CD4-positive, alpha-beta T cell treated with Interleukin-15 for 1 hour (primary cell): ENCODE measurements around the gene PPP4R4.

Experiments used
- DNase-seq: peaks from one replicate; pipeline ENCODE4 v3.0.0-alpha.2; 2020

PPP4R4 gene, protein sequence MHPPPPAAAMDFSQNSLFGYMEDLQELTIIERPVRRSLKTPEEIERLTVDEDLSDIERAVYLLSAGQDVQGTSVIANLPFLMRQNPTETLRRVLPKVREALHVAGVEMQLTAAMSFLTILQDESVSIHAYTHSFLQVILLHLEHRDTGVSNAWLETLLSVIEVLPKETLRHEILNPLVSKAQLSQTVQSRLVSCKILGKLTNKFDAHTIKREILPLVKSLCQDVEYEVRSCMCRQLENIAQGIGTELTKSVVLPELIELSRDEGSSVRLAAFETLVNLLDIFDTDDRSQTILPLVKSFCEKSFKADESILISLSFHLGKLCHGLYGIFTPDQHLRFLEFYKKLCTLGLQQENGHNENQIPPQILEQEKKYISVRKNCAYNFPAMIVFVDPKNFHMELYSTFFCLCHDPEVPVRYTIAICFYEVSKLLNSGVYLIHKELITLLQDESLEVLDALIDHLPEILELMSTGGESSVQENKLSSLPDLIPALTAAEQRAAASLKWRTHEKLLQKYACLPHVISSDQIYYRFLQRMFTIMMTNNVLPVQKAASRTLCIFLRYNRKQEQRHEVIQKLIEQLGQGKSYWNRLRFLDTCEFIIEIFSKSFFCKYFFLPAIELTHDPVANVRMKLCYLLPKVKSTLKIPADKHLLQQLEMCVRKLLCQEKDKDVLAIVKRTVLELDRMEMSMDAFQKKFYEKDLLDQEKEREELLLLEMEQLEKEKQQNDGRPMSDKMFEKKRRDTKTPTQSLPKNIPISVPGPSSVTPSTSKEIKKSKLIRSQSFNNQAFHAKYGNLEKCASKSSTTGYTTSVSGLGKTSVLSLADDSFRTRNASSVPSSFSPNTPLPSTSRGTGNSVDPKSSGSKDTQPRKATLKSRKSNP

DNA sequence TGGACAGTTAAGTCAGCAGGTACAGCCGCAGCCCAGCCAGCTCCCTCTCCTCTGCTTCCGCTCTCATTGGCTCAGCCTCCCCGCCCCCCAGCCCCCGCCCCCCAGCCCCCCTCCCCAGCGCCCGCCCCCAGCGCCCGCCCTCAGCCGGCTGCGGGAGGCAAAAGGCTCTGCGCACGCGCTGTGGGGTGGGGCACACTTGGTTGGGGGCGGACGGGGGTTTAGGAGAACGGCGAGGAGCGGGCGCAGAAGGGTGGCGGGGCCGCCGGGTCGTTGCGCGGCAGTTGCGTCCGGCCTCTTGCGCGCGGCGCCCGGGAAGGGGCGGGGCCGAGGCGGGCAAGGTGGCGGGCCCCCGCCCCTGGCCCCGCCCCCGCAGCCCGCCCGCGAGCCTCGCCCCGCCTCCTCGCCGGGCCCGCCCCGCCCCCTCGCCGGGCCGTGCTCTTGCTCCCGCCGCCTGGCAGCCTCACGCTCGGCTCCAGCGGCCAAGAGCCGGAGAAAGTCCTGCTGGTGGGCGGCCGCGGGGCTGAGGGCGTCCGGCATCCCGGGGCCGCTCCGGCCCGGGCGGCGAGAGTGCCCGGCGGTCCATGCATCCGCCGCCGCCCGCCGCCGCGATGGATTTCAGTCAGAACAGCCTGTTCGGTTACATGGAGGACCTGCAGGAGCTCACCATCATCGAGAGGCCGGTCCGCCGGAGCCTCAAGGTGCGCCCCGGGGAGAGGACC is at the start of gene PPP4R4:
TSS of gene PPP4R4 (plus strand) at position 438 of the 719 bp plus-strand sequence. CDS start at position 582, 144 bp downstream.
- peak; percentile 91 for DNase-seq

DNA sequence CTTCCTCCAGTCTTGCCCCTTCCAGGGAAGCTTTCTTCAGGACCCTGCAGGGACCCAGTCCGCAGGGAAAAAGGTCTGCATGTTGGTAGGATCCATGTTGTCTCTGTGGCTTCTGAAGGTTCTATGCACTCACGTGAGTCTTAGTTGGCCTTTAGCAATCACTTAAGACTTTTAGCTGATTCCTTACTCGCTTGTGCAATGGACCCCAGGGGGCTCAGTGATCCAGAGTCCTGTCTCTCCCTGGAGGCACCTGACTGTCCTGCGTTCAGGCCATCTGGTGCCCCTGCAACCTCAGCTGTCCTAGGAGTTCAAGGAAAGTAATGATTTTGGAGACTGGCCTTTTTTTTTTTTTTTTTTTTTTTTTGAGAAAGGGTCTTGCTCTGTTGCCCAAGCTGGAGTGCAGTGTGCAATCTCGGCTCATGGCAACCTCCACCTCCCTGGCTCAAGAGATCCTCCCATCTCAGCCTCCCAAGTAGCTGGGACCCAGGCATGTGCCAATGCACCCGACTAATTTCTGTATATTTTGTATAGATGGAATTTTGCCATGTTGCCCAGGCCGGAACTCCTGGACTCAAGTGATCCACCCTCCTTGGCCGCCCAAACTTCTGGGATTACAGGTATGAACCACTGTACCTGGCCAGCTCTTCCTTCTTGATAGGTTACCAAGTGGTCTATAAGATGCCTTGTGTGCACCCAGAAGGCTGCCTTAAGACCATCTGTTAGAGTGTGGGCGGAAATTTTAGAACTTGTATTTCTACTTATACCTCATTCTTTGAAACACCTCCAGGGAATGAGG is 49.3 kb upstream of the PPP4R4 start:
- DNase-seq: no peak

DNA sequence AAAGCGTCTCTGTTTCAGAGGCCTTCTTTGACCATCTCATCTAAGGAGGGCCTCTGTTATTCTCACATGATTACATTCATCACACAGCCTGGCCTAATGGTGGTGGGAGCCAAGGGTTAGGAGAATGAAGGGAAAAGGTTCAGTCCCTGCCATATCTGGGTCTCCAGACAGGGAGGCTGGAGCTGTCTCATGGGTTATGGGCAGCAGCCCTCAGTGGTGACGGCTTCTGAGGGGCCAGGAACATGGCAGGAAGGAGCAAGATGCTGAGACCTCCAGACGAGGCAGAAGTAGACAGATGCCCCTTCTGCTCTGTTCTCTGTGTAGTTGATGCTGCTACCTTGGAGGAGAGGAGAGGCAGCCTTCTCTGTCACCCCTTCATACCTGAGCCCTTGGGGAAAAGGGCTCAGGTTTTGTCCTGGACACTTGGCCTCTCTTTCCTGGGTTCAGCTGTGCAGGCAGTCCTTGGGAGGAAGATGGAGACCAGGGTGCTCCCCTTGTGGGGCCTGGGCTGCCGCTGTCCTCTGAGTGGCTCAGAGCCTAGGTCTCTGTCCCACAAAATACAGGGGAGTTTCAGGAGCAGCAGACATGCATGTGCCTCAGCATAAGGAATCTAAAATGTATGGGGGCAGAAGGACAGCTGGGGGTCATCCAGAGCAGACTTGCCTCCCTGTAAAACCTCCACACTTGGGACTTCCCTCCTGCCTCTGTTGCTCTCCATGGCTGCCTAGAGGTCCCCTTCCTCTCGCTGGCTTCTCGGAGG is 48.3 kb upstream of the PPP4R4 start:
- DNase-seq: no peak

DNA sequence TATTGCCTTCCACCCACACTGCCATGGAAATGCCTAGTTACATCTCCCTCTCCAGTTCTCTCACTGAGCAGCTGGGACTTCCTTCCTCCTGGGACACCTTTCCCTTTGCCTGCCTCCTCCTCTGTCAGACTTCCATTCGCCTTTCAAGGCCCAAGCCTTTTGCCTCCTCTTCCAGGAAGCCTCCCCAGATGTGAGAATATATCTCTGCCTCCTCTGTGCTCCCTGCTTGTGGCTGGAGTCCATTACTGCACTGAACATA is 47.8 kb upstream of the PPP4R4 start:
- DNase-seq: no peak

DNA sequence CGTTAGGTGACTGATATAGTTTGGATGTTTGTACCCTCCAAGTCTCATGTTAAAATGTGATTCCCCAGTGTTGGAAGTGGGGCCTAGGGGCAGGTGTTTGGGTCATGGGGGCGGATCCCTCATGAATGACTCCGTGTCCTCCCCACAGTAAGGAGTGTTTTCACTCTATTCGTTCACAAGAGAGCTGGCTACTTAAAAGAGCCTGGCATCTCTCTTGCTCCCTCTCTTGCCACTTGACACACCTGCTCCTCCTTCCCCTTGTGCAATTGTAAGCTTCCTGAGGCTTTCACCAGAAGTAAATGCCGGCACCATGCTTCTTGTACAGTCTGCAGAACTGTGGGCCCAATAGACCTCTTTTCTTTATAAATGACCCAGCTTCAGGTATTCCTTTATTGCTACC is 47.3 kb upstream of the PPP4R4 start:
- no peak for DNase-seq

DNA sequence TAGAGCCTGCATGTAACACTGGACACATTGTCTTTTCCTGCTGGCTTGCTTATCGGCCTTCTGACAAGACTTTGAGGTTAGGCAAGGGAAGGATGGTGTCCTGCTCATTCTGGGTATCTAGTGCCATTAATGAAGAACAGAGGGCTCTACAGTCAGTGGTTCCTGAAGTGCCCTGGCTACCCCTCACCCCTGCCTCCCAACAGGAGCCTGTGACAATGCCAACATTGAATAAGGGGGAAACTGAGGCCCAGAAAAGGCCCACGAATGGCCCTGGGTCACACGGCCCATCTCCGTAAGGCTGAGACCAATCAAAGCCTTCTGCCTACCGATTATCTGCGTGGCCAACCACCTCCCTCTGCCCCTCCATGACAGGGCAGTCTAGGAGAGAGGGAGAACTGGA is 46.8 kb upstream of the PPP4R4 start:
- DNase-seq: no peak

DNA sequence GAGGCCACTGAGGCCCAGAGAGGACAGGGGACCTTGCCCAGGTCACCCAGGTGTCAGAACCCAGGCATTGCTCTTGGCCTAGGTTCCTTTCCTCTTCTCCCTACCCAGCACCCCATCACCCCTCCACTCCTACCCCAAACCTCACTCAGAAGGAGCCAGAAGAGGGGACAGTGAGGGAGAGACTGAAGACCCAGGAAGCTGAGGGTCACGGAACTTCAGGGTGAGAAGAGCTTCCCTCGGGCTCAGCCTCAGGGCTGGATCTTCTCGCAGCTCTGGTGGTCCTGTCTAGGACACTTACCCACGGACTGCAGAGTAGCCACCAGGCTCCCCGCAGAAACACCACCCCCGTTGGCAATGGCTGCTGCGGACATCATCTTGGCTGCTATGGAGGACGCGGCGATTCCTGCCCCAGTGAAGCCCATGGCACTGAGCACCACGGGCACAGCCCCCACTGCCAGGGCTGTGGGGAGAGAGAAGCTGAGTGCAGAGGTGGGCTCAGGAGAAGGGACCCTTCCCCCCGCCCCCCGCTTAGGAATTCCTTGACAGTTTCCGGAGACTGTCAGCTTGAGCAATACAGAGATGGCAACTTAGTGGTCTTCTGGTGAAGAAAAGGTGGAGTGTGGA is 45.8 kb upstream of the PPP4R4 start:
- DNase-seq: no peak

DNA sequence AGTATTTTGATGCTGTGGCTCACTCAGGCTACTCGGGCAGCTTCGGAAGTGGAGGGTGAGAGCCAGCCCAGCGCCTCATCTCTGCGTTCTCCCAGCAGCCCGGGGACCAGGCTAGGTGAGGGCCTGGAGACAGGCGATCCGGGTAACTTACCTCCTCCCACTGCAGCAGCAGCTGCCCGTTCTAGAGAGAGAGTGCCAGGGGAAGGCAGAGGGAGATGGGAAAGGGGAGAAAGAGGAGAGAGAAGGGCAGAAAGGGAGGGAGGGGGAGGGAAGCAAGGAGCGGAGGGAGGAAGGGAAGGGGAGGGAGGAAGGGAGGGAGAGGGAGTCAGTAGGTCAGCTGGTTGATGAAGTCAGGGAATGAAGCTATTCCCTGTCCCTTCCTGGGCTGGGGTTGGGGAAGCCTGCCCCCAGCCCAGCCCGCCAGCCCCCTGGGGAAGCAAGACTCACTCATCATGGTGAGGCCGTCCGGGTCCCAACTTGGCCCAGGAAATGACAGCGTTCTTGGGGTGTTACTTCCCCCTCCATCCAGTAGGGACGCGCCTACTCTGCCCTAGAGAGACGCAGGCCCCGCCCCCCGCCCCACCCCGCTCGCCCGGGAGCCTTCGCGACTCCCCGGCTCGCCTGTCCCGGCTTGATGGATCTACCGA is 44.9 kb upstream of the PPP4R4 start, which contains the start of gene IFI27L2:
TSS of gene IFI27L2 (minus strand) at position 494 of the 647 bp plus-strand sequence. CDS start at position 454, 40 bp downstream.
- peak; percentile 65 for DNase-seq

DNA sequence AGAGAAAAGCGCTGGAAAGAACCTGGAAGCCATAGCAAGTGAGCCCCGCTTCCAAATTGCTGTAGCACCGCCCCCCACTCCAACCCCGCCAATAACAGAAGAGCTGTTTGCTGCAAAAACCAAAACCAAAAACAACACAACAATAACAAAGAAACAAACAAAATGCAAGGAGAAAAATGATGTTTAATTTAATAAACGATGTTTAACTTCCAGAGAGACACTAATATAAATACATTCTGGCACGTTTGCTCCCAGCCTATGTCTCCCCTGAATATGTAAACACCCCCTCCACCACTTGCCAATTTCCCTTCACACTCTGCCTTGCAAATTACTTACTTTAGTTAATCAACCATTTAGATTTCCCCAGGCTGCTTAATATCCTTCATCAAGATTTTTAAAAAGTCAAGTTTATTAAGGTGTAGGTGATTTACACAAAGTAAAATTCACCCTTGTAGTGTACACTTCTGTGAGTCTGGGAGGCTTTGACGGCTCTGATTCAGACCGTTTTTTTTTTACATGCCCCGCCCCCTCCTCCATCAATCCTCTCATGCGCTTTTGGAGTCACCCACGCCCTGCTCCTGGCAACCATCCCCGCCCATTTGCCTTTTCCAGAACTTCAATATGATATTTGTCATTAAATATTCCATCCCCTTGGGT is 44.2 kb upstream of the PPP4R4 start:
- no peak for DNase-seq

DNA sequence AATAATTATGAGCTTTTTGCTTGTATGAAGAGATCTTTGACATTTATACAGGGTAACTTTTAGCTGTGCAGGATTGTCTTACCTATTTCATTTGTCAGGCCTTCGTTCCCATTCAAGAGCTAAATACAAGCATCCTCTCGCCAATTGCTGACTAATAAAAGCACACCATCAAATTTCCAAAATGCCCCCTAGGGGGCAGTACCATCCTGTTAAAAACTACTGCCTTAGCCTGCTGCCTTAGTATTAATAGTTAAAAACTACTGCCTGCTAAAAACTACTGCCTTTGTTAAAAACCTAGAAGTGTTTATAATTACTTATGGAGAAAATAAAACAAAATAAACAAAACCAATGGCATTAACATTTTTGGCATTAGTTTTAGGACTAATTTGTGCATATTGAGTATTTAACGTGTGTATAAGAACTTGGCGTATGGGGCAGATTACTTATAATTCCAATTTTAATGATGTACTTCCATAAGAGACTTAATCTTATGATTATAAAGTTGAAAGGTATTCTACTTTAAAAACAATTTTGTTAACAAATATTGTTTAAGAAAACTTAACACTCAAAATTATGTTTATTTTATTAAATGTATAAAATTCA is 41.7 kb upstream of the PPP4R4 start:
- DNase-seq: peak; percentile 59

DNA sequence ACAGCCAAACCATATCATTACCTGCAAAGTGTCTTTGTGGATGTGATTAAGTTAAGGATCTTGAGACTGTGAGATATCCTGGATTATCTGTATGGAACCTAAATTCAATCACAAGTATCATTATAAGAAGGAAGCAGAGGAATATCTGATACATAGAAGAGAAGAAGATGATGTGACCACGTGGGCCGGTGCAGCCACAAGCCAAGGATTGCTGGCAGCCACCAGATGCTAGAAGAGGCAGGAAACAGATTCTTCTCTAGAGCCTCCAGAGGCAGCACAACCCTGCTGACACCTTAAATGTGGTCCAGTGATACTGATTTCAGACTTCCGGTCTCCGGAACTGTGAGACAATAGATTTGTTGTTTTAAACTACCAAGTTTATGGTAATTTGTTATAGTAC is 38.6 kb upstream of the PPP4R4 start:
- no peak for DNase-seq

DNA sequence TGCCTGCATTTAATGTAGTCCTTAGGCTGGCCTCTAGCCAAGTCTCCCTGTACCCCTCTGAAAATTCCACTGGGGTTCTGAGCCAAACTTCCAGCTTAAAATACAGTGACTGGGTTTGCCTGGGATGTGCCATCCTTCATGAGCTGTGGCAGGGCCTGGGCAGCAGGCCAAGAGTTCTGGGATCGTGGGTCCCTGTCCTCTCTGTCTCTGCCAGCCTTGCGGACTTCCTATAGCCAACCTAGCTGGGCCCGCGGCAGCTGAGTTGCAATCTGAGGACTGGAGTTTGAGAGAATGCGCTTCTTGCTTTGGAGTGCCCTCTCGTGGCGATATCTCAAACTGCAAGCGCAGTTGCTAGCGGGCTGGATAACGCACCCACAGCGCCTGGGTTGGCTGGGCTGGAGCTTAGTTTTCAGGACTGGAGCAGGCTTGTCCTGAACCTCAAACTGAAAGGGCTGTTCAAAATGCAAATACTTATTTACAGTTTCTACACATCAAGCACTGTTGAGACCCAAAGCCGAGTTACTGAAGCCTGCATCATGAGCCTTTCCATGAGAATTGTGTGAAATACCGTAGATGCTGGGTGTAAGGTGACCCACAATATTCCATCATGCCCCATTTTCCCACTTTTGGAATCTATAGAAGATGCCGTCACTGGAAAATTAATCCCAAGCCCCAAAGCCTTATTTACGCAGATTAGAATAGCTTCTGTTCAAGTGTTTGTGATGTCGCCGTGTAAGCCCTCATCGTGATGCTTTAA is 37.4 kb upstream of the PPP4R4 start:
- peak; percentile 77 for DNase-seq

DNA sequence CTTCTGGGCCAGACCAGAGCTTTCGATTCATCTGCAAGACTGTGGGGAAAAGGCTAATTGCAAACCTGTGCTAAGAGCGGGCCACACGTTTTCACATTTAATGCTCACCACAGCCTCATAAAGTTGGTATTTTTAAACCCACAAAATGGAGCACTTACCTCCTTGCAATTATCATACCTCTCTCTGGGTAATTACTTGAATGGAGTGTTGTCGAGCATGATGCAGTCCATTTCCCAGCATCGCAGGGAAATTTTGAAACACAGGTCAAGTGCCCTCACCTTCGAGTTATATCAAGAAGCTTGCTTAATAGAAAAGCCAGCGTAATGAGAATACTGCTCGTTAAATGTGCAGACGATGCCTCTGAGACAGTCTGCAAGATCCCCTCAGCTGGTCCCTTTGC is 35.9 kb upstream of the PPP4R4 start:
- DNase-seq: no peak

DNA sequence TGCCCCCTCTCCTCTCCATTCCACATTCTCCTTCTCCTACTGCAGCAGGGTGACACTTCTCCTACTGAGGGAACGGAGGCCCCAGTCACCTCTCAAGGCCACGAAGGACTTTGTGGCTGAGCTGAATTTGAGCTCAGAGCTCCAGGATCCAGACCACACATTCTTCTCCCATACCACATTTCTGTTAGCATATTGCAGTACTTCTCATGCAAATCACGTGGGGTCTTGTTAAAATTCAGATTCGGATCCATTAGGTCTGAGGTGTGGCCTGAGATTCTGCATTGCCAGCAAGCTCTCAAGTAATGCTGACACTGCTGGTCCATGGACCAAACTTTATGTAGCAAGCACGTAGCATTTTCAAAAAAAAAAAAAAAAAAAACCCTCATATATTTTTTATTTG is 35.1 kb upstream of the PPP4R4 start:
- DNase-seq: no peak

DNA sequence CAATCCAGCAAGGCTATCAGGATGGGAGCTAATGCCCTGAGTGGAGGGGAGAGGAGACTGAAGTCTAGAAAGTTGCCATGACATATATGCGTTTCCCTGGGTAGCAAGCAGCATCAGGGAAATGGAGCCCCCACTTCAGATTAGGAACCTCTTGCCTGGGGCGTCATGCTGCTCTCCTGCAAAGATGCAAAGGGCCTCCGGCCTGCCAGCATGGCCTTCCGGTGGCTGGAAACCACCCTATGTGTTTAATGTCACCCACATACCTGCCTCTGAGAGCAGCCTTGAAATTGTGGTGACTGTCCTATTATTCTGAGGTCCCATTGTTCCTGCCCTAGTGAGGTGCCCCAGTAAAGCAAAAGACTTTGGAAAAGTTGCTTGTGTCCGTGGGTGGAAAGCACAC is 34.7 kb upstream of the PPP4R4 start:
- DNase-seq: no peak

DNA sequence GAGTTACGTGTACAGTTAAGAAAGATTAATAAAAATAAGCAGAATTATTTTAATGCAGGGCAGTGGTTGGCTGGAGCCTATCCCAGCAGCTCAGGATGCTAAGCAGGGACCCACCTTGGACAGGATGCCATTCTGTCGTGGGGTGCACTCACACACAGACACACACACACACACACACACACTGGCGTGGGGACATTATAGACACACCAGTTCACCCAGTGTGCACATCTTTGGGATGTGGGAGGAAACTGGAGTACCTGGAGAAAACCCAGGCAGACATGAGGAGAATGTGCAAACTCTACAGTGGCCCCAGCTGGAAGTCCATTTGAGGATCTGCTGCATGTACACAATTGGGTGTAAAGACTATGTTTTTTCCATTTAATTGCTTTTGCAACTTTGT is 31.9 kb upstream of the PPP4R4 start:
- no peak for DNase-seq

DNA sequence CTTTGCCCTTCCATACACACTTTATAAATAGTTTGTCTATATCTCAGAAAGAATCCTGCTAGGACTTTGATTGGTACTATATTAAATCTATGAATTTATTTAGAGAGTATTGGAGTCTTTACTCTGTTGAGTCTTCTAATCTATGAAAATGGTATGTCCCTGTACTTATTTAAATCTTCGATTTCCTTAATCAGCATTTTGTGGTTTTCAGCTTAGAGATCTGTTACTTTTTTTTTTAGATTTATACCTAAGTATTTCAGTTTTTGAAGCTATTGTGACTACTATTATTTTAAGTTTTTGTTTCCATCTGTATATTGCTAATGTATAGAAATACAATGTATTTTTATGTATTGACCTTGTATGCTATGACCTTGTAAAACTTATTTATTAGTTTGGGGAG is 31.3 kb upstream of the PPP4R4 start:
- DNase-seq: no peak

DNA sequence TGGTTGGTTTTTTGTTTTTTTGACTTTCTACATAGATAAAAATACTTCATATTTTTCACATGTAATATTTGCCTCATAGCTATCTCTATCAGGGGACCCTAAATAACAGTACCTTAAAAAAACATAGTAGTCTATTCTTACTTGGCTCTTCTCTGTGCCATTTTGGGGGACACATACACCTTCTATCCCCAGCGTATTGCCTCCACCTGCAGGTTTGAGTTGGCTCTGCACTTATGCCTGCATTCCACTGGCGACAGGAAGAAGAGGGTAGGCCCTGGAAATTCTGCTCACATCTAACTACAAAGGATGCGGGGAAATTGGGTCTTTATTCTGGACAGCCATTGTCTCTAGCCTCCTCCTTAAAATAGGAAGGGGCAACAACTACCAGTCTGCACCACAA is 30.9 kb upstream of the PPP4R4 start:
- DNase-seq: no peak

DNA sequence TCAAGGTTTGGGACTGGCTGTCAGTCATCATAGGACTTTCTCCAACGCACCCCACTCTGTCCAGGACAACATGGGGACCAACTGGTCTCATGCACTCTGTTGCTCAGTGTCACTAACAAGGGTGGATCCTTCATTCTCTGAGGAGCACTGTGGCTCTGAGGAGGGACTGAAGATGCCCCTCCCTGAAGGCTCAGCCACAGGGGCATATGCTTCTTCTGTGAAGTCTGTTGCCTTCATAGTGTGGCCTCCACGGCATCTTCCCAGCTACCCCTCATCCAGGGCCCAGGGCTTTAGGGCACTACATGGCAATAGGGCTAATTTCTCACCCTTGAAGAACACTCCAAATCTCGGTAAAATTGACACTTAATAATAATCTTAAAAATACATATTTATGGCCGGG is 30.4 kb upstream of the PPP4R4 start:
- no peak for DNase-seq
